Activated naive CD4-positive, alpha-beta T cell treated with Interleukin-2 at 50 U/mL for 16 hours (primary cell): Measurements from ENCODE around the gene APOA1.
A peak's percentile ranks its signal among the peaks of the same experiment; 100 is the strongest.
"Not testable (repeated sequence)": the region's sequence is repeated elsewhere in the genome, so short reads cannot be mapped to it uniquely, and the experiment has no call there.

Experiments used
- DNase-seq: peaks from one replicate; pipeline ENCODE4 v3.0.0-alpha.2; 2020

APOA1 gene

GRCh38 chr11:116857316-116857715 is 19.9 kb upstream of the APOA1 start:
- DNase-seq: no peak

- no peak for DNase-seq
Observed at GRCh38 chr11:116856423-116856822, 19.0 kb upstream of the APOA1 start.

- DNase-seq: no peak
Observed at GRCh38 chr11:116855413-116855812, 18.0 kb upstream of the APOA1 start.

GRCh38 chr11:116853461-116854073 is 16.1 kb upstream of the APOA1 start:
- DNase-seq: peak; percentile 60

GRCh38 chr11:116852261-116853031 is 15.0 kb upstream of the APOA1 start:
- DNase-seq: no peak

- peak; percentile 60 for DNase-seq
Observed at GRCh38 chr11:116851626-116852025, 14.2 kb upstream of the APOA1 start.

GRCh38 chr11:116849486-116849885 is 12.1 kb upstream of the APOA1 start:
- DNase-seq: no peak

GRCh38 chr11:116849060-116849459 is 11.6 kb upstream of the APOA1 start:
- no peak for DNase-seq

- no peak for DNase-seq
Observed at GRCh38 chr11:116847612-116848011, 10.2 kb upstream of the APOA1 start.

GRCh38 chr11:116844722-116845121 is 7.3 kb upstream of the APOA1 start:
- no peak for DNase-seq

GRCh38 chr11:116843661-116844060 is 6.2 kb upstream of the APOA1 start:
- DNase-seq: no peak

GRCh38 chr11:116842909-116843308 is 5.5 kb upstream of the APOA1 start:
- no peak for DNase-seq

GRCh38 chr11:116842117-116842516 is 4.7 kb upstream of the APOA1 start:
- no peak for DNase-seq

- DNase-seq: no peak
Observed at GRCh38 chr11:116840746-116841296, 3.4 kb upstream of the APOA1 start.

GRCh38 chr11:116840224-116840745 is 2.9 kb upstream of the APOA1 start:
- no peak for DNase-seq

GRCh38 chr11:116838321-116839084 is 1.1 kb upstream of the APOA1 start:
- DNase-seq: no peak

- DNase-seq: no peak
Observed at GRCh38 chr11:116836632-116836991, 810 bp downstream of the APOA1 start.

GRCh38 chr11:116835791-116836631 is 1.4 kb downstream of the APOA1 start:
- peak; percentile 76 for DNase-seq

- no peak for DNase-seq
Observed at GRCh38 chr11:116835042-116835772, 2.2 kb downstream of the APOA1 start.

- not testable (repeated sequence) for DNase-seq
Observed at GRCh38 chr11:116834535-116835041, 2.8 kb downstream of the APOA1 start.

- DNase-seq: no peak
Observed at GRCh38 chr11:116833816-116834534, 3.4 kb downstream of the APOA1 start.
